GM21576 (cell line): ENCODE data around the gene SUMF2.
"Not testable (repeated sequence)": the region's sequence is repeated elsewhere in the genome, so short reads cannot be mapped to it uniquely, and the experiment has no call there.

Experiments used
- ATAC-seq: cut with Tn5 transposase; IDR thresholded peaks from one replicate; pipeline ENCODE4 v1.9.1; 2021; ENCODE audit warnings: mild to moderate bottlenecking, moderate library complexity; ENCODE audit not compliant: unreplicated experiment

The SUMF2 gene

DNA sequence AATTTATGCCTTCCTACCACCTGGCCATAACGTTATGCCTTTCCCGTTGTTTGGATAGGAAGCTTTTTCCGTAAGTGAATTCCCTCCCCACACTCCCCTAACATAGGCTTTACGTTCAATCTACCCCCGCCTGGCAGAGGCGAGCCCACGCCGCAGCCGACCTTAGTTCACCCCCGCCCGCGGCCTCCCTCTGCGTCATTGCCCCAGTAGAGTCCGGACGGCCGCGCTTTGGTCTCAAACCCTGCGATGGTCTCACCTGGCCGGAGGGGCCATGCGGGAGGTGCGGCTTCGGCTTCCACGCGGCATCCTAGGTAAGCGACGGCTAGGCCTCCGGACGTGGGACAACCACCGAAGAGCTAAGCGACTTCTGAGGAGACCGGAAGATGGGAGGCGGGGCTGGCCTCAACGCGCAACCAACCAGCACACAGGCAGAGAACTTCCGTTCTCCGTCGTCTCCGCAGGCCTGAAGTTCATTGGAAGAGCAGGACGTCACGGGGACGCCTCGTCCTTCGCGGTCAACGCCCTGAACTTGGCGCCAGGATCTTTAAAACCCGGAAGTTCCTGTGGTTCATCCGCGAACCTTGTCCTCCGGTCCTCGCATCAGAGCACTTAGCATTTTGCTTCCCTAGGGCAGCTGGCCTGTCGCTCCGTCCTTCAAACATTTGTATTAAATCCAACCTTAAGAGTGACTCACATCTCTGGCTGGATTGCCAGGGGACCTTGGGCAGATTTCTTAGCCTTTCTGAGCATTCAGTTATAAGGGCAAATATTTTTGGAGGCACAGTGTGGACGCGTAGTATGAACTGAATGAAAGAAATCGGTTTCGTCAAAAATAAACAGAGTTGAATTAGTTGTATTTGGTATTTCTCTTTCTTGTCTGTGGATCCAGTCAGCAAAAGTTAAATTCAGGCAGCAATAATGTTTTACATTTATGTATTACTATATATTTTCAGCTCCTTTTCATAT is 42.3 kb downstream of the SUMF2 start, which contains the start of gene CHCHD2:
Gene CHCHD2 (minus strand): TSS at position 369 of the 966 bp plus-strand sequence. CDS start 63 bp downstream, at position 306.
- peak; percentile 99 for ATAC-seq

DNA sequence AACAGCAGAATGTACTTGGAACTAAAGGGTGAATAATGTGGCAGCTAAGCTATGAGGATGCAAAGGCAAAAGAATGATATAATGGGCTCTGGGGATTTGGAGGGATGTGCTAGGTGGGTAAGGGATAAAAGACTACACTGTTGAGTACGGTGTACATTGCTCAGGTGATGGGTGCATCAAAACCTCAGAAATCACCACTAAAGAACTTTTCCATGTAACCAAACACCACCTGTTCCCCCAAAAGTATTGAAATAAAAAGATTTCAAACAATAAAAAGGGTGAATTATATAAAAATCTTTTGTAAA is 43.8 kb downstream of the SUMF2 start:
- ATAC-seq, result no peak

DNA sequence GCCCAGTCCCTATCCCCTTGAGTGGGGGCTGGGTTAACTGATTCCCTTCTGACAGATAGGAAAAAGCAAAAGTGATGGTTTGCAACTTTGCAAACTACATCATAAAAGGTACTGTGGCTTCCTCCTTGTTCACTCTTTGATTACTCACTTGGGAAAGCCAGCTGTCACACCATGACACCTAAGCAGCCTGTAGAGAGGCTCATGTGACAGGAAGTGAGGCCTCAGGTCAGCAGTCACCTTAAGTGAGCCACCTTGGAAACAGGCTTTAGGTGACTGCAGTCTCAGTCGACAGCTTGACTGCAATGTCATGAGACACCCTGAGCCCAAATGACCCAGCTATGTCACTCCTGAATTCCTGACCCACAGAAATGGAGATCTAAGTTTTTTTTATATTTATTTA is 46.5 kb downstream of the SUMF2 start:
- ATAC-seq, result no peak

DNA sequence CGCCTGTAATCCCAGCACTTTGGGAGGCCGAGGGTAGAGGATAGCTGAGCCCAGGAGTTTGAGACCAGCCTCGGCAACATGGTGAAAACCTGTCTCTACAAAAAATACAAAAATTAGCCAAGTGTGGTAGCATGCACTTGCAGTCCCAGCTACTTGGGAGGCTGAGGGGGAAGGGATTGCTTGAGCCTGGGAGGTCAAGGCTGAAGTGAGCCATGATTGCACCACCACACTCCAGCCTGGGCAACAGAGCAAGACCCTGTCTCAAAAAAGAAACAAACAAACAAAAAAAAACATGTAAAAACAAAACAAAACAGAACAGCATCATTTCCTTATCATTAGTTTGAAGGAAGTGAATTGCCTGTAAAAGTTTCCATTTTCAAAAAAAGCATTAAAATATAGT is 48.2 kb downstream of the SUMF2 start:
- not testable (repeated sequence) for ATAC-seq

DNA sequence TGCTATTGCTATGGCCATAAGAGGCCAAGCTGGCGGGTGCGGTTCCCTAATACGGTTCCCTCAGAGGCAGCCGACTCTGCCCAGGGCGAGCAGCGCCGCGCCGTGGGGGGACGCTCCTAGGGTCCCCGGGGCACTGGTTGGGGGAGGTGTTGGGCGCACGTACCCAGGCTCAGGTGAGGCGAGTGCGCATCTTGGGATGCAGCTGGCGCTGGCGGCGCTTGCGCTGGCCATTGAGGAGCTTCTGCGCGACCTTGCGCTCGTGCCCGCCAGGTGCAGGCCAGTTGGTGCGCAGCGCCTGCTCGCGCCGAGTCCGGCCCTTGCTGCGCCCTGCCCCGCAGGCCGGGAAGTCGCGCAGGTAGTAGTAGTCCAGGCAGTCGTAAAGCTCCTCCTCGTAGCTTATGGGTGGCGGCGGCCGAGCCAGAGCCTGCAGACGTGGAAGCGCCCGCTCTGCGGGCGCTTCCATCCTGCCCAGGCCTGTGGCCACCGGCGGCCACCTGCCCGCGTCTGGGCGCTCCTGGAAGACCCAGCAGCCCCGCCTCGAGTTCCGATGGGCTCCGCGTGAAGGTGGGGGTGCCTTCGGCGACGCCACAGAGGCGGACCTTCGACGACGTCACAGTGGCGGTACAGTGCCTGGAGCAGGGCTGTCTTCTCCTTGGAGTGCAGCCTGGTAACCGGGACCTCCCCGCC is 51.9 kb downstream of the SUMF2 start, which contains the start of gene NUPR2:
Gene NUPR2 (minus strand): TSS at position 566 of the 687 bp plus-strand sequence. CDS start 103 bp downstream, at position 463.
- no peak for ATAC-seq

DNA sequence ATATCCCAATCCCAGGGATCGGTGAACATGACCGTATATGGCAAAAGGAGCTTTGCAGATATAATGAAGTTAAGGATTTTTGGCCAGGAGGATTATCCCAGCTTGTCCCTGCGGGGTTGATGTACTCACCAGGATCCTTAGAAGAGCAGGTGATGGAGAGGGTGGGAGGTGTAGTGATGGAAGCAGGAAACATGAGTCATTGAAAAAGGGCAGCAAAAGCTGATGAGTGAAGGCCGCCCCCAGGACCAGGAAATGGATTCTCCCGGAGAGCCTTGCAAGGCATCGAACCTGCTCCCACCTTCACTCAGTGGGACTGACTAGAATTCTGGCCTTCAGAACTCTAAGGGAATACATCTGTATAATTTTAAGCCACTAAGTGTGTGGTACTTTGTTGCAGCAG is 57.4 kb downstream of the SUMF2 start:
- no peak for ATAC-seq

DNA sequence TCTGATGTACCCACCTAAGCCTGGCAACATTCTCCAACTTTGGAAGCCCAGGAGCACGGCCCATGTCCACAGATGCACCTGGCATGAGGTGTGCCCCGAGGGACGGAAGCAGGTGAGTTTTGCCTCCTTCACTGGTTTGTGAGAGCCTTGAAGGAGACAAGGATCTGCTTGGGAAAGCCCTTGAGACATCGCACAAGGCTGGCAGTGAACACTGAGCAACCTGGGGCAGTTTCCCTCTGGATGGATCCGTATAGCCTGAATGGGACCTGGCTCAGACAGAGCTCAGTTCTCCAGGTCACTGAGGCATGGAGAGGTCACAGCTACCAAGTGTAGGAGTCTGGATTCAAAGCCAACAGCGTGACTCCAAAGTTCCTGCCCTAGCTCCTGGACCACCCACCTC is 60.9 kb downstream of the SUMF2 start:
- no peak for ATAC-seq

DNA sequence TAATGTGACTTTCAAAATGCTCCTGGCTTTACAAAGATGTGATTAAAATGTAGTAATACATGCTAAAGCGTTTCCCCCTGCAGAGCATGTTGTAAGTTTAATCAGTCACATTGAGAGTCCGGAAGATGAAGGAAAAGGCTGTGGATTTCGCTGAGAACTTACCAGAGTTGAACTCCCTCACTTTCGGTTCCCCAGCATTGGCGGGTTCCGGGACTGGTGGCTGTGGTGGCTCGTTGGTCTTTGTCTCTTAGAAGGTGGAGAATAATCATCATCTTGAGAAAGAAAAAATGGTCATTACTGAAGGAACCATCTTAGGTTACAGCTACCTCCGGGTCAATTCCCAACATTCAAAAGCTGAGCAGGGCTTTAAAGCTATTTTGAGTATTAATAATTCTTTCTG is 61.7 kb downstream of the SUMF2 start:
- ATAC-seq, result no peak

DNA sequence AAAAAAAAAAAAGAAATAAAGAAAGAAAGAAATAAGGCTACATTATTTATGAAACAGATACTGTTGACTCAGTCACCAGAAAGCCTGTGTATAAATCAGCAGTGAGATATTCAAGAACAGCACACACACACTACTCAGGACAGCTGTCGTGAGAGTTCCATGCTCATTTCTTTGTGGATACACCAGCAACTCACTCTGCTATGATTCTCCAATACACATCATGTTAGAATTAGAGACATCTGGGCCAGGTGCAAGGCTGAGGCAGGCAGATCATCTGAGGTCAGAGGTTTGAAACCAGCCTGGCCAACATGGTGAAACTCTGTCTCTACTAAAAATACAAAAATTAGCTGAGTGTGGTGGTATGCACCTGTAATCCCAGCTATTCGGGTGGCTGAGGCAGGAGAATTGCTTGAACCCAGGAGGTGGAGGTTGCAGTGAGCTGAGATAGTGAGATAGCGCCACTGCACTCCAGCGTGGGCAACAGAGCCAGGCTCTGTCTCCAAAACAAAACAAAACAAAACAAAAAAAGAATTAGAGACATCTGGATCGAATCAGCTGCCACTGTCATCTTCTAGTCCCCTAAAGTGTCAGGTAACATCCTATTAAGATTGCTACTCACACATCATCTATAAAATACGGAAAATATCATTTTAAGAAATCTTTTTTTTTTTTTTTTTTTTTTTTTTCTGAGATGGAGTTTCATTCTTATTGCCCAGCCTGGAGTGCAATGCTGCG is 63.3 kb downstream of the SUMF2 start:
- no peak for ATAC-seq
